CD4-positive, alpha-beta T cell treated with Interleukin-6 at 100 ng/mL for 8 hours (primary cell): ENCODE measurements around the gene AUTS2.
A peak's percentile ranks its signal among the peaks of the same experiment; 100 is the strongest.

Experiments used
- DNase-seq: peaks from one replicate; pipeline ENCODE4 v3.0.0-alpha.2; 2020; ENCODE audit warnings: mixed read lengths, low spot score

Gene AUTS2

DNA sequence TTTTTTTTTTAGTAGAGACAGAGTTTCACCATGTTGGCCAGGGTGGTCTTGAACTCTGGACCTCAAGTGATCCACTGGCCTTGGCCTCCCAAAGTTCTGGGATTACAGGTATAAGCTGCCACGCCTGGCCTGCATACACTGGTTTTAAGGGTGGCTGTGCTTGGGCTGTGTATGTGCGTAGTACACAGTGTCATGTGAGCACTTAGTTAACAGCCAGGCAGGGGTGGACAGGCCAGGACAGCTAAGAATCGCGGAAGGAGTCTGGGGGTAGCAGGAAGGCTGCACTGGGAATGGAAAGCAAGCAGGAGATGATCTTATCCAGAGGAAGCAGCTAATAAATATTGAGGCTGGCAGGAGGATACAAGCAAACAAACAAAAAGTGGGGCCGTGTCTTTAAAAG is 1153.6 kb downstream of the AUTS2 start:
- no peak for DNase-seq

DNA sequence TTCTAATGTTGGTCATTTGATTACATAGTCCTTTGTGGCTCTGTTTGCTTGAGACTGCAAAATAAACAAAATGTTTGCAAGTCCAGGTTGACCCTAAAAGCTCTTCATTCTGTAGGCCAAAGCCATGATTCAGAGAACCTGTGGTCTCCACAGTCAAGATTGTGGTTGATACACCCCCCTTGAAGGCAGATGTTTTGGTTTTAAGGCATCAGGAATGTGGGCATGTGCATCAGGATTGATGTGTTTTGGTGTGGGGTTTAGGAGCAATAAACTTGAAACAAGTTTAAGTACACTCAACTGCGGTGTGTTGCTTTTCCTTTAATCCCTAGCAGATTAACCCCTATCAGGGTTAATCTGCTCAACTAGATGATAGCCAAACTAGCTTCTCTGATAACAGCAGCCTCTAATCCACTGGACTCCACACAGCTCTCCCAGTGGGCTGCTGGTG is 1154.5 kb downstream of the AUTS2 start:
- no peak for DNase-seq

DNA sequence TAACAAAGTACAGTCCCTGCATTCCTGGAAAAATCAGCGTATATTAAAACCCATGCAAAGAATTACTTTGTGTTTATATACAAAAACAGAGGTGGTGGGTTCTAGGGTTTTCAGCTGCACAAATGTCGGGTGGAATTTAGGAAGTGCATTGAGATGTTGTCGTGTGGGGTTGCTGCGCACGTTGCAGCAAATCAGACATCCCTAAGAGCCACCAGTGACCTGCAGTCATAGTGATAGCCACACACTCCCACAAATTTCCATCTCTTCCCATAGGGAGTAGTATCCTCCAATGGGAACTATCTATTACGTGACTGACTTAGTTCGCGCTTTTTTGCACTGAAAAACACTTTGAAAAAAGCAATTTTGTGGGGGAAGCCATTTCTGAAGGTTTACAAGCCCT is 1158.5 kb downstream of the AUTS2 start:
- DNase-seq: no peak

DNA sequence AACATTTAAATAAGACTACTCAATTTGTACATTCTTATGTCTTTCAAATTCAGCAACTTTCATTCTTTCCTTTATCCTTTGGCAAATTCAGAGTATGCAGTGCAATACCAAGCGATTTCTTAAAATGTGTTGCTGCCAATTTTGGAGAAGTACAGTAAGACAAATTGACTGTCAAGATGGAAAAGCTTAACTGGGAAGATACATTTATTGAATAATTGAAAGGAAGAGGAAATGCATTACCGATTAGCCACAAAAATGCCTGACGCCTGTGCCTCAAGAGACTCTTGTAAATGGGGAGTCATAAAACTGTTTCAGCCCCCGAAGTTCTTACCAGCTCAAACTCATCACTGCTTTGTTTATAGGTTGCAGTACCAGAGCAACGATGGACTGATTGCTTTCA is 1160.4 kb downstream of the AUTS2 start:
- DNase-seq: no peak

DNA sequence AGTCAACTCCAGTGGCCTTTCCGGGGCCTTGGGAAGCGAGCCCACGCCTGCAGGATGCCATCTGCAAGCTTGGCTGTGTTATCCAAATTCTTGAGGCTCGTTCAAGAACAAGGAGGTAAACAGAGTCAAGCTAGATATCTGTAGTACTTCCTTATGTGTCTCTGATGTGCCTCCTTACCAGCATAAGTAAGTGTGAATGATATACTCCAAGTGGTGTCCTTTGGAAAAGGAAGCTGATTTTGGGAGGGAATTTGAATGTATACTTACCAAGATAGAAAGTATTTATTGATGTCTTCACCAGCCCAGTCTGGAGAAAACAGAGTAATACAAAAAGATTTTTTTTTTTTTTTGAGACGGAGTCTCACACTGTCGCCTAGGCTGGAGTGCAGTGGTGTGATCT is 1161.4 kb downstream of the AUTS2 start:
- no peak for DNase-seq

DNA sequence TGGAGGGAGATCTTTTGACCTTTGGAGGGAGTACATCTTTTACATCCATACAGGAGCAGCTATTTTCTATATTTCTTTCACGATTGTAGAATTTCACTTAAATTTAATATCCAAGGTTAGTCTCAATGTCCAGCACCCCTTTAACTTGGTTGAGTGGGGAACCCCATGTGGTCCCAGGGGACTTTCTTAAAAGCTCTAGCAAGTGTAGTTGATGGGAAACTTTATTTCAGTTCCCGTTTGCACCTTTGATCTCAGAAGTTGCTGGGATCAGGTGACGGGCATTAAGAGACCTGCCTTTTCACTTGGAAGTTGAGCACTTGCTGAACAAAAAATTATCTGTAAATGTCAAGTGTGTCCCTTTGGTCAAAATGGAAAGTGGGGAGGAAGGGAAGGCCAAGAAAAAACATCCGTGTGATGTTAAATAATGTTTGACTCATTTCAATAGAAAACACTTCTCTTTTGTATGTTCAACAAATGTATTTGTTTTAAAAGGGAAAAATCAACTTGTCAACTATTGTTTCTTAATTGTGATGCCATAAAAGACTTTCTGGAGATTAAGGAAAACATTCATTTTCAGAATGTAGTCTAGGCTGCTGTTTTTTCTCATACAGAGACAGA is 1163.5 kb downstream of the AUTS2 start:
- DNase-seq: no peak

DNA sequence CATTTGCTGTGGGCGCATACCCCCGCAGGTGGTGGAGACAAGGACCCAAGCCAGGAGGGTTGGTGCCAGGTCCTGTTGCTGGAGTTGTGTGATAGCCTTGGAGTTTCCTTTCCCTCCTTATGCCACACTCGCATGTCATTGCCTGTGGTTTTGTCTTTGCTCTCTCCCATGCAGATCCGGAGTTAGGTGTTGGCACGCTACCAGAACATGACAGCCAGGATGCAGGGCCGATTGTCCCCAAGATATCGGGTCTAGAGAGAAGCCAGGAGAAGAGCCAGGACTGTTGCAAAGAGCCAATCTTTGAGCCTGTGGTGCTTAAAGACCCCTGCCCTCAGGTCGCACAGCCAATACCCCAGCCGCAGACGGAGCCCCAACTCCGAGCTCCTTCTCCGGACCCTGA is 1164.4 kb downstream of the AUTS2 start:
- no peak for DNase-seq

DNA sequence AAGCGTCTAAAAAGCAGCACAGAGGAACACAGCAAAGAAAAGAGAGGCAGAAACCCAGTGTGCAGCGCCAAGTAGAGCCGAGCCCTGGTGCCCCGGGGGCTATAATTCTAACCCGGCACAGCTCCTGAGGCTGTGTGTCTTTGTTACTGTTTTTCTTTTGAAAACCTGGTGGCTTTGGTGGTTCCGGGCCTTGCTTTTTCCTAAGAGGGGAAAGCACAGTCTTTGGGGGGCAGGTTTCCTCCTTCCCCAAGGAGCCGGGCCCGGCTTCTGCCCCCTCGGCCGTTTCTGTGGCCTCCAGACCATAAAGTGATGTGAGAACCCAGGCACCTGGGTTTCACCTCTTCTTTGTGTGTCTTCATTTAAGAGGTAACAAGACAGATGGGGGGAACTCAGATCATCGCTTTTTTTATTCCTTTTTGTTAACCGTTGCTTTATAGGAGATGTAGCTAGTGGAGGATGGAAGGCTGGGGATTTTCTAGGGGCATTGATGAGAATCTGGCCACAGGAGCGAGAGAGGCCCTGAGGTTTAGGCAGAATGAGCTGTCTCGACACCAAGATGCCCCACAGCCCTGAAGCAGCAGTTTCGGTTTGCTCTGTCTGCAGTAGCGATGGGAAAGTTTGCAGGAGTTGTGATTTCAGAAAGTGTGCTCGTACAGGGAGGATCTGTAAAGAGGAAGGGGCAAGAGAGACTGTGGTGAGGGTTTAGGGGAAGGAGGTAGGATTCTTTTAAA is 1165.9 kb downstream of the AUTS2 start:
- DNase-seq: peak; percentile 27

DNA sequence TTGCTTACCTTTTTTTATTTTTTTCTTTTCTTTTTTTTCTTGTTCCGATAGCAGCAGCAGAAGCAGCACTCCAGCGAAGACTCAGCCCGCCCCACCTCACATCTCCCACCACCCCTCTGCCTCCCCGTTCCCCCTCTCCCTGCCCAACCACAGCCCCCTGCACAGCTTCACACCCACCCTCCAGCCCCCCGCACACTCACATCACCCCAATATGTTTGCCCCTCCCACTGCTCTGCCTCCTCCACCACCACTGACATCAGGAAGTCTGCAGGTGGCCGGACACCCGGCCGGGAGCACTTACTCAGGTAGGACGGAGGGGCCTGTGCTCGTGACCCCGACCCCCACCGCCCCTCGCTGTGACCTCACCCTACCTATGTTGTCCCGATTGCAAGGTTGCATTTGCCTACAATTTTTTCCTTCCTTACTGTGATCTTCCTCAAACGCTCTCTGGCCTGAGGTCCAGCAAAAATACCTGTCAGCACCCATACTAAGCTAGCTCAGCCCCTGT is 1166.5 kb downstream of the AUTS2 start:
- no peak for DNase-seq

DNA sequence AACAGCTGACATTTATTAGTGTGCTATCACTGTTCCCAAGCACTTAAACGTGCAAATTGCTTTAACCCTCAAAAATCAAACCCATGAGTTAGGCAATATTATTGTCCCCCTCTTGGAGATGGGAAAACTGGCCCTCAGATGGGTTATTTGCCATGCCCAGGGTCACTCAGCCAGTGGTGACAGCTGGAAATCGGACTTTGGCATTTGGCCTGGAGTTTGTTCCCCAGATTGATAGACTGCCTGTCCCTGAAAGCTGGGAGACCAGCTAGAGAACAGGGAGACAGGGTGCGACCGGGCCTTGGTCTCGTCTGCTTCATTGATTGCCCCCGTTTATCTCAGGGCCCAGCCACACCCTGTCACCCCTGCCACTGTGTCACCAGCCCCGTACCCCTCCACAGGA is 1167.4 kb downstream of the AUTS2 start:
- DNase-seq: no peak

DNA sequence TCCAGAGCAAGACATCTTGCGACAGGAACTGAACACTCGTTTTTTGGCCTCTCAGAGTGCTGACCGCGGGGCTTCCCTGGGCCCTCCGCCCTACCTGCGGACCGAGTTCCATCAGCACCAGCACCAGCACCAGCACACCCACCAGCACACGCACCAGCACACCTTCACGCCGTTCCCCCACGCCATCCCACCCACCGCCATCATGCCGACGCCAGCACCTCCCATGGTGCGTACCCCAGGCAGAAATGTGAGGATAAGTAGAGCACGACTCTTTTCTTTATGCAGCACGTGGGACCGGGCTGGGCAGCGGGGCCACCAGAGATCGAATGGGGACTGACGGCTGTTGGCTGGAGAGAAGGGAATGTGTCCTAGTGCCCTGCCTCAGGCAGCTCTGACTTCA is 1167.8 kb downstream of the AUTS2 start:
- DNase-seq: no peak

DNA sequence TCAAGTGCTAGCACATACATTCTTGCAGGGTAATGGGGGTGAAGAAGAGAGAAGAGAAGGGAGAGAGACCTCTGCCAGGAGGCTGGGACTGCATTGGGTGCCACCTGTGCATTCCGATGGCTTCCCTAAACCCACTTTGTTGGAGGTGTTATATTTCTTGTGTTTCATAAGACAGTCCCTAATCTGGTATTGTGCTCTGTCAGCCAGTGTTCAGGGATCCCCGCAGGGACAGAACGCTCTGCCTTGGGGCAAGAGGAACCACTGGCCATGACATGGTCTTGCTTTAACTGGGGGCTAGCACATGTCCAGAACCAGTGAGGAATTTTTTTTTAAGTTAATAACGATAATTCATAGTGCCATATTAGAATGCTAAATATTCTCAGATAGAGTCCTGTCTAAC is 1168.4 kb downstream of the AUTS2 start:
- DNase-seq: no peak

DNA sequence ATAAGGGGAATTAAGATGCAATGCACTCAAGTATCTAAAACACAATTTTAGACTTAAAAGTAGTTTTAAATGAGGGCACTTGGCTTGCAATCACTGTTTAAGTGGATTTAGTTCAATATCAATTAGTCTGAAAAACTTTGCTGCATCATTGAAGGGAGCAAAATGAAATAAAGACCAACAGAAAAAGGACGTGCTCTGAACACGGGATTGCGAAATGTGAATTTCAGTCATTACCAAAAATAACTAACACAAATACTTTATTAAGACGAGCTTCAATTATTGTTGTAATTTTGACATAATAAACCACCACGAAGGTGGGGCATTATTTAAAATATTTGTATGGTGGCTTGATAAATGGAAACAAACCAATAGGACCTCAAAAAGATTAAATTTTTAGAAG is 1171.9 kb downstream of the AUTS2 start:
- DNase-seq: no peak

DNA sequence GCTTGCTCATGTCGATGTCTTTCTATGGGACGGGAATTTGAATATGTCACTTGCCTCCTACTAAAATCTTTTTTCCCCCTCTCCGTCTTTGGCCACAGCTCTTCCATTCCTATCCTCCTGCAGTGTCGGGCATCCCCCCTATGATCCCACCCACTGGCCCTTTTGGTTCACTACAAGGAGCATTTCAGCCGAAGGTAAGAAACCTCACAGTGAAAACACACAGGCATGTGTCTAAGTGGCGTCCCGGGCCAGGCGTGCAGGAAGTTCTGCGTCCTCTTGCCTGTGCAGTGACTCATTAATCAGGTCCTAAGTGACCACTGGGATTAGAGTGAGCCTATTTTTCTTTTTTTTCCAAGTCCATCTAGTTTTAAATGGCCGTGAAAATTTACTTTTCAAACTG is 1173.2 kb downstream of the AUTS2 start:
- DNase-seq: no peak

DNA sequence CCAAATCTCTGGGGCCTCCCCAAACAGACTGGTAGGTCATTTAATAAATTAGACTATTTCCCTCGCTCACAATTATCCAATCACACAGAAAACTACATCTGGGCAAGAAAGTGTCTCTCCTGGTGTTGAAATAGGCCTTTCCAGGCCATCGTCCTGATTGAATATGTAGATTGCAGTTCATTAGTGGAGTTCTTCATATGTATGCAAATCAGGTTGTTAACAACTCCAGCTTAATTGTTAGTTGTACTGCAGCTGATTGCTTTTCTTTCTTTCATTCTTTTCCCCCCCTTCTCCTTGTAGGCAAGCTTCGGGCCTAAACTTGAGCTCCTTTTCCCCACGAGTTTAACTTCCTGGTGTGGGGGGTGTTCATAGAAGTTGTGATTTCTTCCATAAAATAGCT is 1174.6 kb downstream of the AUTS2 start:
- no peak for DNase-seq

DNA sequence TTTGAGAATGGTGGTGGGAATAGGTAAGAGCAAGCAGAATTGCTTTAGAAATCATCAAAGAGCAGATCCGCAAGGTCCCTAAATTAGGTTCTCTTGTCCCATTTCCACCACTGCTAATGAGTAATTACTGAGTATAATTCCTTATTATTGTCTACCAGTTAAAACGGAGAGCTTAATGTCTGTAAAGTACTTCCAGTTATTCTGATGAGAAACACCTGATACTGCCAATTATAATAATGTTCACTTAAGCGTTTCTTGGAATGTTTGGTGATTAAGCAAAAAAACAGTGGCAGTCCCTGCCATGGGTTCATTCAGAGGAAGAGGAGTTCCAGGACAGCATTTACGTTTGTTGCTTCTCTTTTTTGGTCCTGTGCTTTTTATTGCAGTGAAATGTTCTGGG is 1175.1 kb downstream of the AUTS2 start:
- DNase-seq: no peak

DNA sequence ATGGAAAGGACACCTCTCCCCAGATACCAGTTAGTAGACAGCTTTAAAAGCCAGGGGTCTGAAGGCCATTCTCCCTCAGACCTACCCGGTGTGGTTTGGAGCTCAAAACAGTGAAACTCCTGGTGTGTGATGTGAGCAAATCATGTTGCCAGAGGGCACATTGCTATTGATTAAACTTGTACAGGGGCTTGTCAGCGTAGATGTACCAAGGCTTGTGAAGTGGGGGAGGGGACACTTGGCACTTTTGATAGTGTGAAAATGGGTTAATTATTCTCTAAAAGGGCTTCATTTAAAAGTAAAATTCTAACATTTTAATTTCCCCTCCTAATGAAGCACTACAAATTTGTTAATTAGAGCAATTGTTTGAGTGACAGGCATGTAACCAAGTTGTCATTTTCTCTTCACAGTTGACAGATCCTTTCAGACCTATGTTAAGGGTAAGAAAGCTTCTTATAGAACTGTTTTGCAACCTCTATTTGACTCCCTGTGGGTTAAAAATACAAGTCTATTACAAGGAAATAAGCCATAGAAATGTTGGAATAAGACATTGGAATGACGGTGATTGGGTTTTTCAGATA is 1176.8 kb downstream of the AUTS2 start:
- DNase-seq: no peak

DNA sequence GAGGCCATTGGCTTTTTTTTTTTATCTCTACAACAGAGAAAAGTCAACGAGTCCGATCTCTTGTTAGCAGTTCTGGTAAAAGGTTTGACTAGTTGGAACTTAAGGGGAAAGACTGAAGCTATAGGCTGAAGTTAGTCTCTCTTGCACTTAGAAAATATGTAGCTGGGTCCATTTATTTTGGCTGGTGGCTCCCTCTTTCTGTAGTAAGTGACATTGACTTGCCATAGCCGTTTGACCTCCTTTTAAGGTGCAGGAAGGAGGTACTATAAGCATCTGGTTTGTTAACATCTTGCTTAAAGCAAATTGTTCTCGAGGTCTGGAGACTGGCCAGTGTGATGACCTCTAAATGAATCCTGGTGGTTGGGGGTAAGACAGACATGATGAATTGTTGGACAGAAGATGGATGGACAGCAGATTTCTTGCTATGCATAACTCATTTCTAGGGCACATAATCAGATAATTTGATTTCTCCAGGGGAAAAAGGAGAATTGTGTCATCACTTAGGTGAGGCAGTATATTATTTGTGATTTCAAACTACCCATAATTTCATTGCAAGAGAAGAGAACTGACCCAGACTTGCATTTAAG is 1177.4 kb downstream of the AUTS2 start:
- DNase-seq: peak; percentile 19

DNA sequence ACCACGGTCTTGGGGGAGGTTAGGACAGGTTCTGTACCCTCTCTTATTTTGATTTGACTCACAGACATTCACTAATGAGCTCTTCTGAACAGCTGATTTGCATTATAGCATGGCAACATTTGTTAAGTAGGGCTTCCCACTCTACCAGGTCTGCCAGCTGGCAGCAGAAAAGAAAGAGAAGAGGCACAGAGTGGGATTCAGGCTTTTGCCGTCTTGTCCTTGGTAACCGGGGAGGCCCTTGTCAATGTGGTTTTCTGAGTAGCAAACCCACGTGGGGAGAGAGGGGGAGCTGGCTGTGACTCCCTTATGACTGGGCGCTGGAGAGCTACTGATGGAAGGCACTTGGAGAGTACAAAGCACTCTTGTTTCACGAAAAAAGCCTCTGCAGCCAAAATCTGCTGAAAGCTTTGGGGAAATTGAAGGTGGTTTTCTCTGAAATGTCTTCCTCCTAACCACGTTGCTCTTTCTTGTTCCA is 1178.4 kb downstream of the AUTS2 start:
- DNase-seq: peak; percentile 20

DNA sequence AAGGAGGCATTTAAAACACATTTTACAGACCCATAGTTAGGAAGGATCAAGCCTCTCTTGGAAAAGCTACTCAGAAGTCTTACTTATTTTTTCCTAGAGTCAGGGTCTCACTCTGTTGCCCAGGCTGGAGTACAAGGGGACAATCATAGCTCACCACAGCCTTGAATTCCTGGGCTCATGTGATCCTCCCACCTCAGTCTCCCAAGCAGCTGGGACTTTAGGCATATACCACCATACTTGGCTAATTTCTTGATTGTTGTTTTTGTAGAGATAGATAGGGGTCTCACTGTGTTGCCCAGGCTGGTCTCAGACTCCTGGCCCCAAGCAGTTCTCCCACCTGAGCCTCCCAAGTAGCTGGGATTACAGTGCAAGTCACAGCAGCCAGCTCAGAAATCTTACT is 1179.0 kb downstream of the AUTS2 start:
- no peak for DNase-seq

DNA sequence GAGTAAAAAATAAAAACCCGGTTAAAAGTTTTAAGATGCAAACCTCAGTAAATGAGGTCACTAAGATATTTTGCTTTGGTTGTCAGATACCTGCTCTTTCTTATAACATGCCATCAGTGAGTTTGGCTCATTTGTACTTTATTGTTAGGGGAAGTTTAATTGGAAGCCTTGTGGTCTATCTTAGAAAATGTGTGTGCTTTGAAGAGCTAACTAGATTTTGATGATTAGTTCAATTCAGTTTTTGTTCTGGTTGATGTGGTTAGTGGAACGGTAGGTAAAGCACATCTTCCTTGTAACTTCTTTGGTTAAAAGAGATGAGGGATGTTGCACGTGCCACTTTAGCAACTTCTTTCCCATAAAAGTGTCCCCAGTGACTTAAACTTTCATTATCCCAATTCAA is 1180.3 kb downstream of the AUTS2 start:
- DNase-seq: peak; percentile 14

DNA sequence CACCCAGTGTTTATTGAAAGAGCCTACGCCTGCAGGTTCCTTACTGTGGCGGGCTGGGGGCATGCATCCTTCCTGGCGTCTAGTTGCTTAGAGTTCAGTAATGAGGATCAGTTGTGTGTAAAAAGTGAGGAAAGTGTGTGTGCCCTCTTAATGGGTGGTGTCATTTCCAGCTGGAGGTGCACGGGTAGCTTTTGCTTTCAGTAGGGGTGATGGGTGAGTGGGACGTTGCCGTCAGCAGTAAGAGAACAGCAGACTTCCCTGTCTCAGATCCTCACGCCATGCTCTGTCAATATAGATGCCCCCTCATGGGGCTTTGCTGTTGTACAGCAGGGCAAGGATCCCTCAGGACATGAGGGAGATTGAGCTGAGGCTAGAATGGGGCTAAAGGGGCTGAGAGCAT is 1181.0 kb downstream of the AUTS2 start:
- DNase-seq: no peak

DNA sequence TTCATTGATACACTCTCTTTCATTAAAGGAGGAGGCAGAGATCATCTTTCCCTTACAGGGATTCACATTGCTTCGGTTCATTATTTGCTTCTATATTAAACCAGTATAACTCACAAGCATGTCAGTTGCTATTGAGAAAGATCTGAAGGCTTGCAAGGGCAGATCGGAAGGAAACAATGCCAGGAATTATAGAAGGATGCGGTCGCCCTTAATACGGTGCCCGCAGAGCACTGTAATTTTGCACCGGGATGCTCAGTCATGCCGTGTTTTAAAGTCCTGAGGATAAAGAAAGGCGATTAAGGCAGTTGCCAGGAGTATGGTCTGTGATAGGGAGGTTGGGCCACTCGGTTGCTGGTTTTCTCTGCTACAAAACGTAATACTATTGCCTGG is 1183.6 kb downstream of the AUTS2 start:
- DNase-seq: no peak
